Inferior parietal cortex (tissue), 1 donor: ENCODE results near the gene GIPR.

ENCODE experiments used
- DNase-seq: peaks from one replicate; pipeline ENCODE4 v3.0.0-alpha.2; 2016; ENCODE audit errors: extremely low spot score

GIPR gene

DNA sequence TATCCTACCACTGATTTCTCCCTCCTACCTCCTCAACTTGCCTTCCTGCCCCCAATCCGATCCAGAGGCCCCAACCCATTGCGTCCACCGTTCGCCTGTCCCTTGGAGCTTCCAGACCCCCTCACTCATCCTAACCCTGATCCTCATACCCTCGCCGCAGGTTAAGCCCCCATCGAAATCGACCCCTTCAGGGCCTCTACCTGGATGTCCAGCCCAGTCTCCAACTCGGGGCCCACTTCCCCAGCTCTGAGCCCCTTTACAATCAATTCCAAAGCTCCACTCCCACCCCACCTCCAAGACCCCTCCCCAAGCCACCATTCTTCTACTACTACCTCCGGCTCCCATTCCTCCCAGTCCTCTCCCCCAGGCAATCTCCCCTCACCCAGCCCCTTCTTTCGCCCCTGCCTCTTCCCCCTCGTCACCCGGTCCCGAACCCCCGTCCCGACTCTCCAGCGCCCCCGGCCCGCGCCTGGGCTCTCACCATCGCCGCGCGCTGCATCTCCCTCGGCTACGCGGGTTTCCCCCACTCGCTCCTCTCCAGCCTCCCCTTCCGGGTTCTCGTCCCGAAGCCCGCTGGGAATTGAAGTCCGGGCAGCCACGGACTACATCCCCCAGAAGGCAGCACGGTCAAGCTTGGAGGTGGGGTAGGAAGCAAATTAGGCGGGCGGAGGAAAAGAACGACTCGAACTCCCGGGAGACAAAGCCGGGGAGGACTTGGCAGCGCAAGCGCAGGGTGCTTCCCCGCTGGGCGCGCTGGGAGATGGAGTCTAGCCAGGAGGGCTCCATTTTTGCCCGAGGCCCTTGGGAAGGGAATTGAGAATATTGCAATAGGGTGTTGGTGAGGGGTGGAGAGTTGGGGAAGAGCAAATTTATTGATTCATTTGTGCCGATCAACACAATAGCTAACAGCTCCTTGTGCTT is 62.6 kb downstream of the GIPR start, which contains the start of gene FBXO46:
Gene FBXO46 (minus strand): TSS at position 529 of the 921 bp plus-strand sequence. CDS start 17,401 bp downstream, outside the sequence.
- peak; percentile 98 for DNase-seq
